Mucosa of descending colon (tissue), 3 donors: ENCODE measurements around the gene MYO1G. TPM values are rescaled to one million over a fixed set of nuclear protein-coding genes. Genes with fewer than 3 reads are reported as not detected.

Experiments
- ATAC-seq: fragments of 200-7000 bp; cut with Tn5 transposase; one replicate; pipeline ENCODE4 v1.9.1; 2020; ENCODE audit warnings: mild to moderate bottlenecking, moderate library complexity
- DNase-seq, 3 donors: peaks; one replicate each; pipeline ENCODE4 v3.0.0-alpha.2; 2020
- H3K36me3 ChIP-seq: fragments of 200-600 bp; one replicate; pipeline ENCODE4 v1.8.0; 2021; ENCODE audit warnings: low read depth, mild to moderate bottlenecking
- H3K4me1 ChIP-seq: fragments of 200-600 bp; one replicate; pipeline ENCODE4 v1.8.0; 2021; ENCODE audit warnings: low read depth, mild to moderate bottlenecking
- H3K4me3 ChIP-seq: fragments of 200-600 bp; one replicate; pipeline ENCODE4 v1.8.0; 2021; ENCODE audit warnings: mild to moderate bottlenecking
- H3K9me3 ChIP-seq: fragments of 200-600 bp; one replicate; pipeline ENCODE4 v1.8.0; 2021; ENCODE audit warnings: mild to moderate bottlenecking
- intact Hi-C, 2 donors: fragments of 100-400 bp; cut with DNase I in 1 of 2; cut with micrococcal nuclease in 1 of 2; formaldehyde crosslinking; loops; one replicate each; pipeline versions ENCODE4 v1.11.0 to v1.11.1; 2022; cut with DNase I, micrococcal nuclease
- total RNA-seq, 3 donors: library from RNA; stranded (reverse); fragmentation: NEBNext Ultra II Directional in 2 of 3; extraction: Animal tissue kit (Norgen Biotek cat#: 25700) in 2 of 3; gene quantifications; one replicate each; pipeline versions ENCODE4 v1.2.1 to v1.2.4, GENCODE V29; 2021 to 2023
- TF ChIP-seq, protein P1 (sequence below): fragments of 200-600 bp; IDR thresholded peaks from one replicate; pipeline ENCODE4 v1.8.0; 2022; ENCODE audit warnings: antibody characterized with exemption, mild to moderate bottlenecking
- donor health status: DM: no; HTN: no; CAD: no; lungs with moderate emphysema.
- donor health status: DM: no; HTN: no; CAD: no.
- donor health status: DM: no; HTN: yes; CAD: no.

Gene MYO1G
- total RNA-seq, 3 donors from 2014 or later = 3.8 to 6.9 (median 3.9) TPM

DNA sequence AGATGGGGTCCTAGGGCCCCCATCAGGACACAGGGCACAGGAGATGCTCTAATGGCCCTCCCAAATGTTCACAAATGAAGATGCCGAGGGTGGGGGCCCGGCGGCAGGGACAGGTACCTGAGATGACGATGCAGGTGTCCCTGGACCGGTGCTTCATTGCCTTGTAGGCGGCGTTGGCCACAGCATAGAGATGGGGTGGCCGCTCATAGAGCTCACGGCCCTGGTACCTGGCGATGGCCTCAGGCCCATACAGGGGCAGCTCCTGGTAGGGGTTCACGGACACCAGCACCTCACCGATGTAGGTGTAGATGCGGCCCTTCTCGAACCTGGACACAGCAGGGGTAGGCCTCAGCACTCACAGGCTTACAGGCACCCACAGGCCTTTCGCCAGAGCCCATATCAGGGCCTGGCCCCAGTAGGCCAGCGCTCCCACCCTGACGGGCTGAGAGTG lies 2.0 kb downstream of the MYO1G start:
- TF ChIP-seq, protein P1, sequence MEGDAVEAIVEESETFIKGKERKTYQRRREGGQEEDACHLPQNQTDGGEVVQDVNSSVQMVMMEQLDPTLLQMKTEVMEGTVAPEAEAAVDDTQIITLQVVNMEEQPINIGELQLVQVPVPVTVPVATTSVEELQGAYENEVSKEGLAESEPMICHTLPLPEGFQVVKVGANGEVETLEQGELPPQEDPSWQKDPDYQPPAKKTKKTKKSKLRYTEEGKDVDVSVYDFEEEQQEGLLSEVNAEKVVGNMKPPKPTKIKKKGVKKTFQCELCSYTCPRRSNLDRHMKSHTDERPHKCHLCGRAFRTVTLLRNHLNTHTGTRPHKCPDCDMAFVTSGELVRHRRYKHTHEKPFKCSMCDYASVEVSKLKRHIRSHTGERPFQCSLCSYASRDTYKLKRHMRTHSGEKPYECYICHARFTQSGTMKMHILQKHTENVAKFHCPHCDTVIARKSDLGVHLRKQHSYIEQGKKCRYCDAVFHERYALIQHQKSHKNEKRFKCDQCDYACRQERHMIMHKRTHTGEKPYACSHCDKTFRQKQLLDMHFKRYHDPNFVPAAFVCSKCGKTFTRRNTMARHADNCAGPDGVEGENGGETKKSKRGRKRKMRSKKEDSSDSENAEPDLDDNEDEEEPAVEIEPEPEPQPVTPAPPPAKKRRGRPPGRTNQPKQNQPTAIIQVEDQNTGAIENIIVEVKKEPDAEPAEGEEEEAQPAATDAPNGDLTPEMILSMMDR = no peak
- intact Hi-C loops = no loop called here
- peaks cover 7% of the 10 kb centered on the region for H3K4me1 ChIP-seq
- ATAC-seq (no peak), DNase-seq (peak in 1 of 3 donors; percentile 25)
- H3K36me3 ChIP-seq = no peaks in the 10 kb centered on the region
- no peak overlapping the region for H3K4me3 ChIP-seq
- no peaks in the 10 kb centered on the region for H3K9me3 ChIP-seq

DNA sequence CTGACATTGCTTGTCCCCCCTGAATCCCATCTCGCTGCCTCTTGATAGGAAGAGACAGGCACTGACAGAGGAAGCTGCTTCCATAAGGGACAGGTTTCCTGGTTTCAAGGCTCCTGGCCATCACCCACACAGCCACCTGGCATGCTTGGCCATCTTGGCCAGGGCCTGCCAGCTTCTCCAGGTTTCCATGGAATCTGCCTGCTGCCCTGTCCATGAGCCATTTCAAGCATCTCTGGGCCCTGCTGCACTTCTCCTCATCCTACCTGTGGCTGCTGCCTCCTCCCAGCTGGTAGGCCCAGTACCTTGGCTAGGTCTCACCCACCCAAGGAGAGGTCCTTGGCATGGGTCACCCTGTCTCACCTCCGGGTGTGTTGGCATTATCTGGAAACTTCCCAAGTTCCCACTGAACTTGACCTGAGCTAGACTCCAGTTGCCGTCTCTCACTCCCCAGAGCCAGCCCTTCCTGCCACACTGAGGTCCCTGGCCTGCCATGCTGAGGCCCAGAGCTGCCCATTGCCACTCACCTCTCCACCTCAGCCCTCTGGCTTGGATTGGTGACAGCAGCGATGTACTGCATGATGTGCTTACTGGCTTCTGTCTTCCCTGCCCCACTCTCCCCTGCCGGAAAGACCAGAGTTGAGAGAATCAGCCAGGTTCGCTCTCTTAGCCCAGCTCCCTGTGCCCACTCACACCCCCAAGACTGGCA lies 2.6 kb downstream of the MYO1G start:
- peak in 1 of 3 donors; percentile 11 for DNase-seq

DNA sequence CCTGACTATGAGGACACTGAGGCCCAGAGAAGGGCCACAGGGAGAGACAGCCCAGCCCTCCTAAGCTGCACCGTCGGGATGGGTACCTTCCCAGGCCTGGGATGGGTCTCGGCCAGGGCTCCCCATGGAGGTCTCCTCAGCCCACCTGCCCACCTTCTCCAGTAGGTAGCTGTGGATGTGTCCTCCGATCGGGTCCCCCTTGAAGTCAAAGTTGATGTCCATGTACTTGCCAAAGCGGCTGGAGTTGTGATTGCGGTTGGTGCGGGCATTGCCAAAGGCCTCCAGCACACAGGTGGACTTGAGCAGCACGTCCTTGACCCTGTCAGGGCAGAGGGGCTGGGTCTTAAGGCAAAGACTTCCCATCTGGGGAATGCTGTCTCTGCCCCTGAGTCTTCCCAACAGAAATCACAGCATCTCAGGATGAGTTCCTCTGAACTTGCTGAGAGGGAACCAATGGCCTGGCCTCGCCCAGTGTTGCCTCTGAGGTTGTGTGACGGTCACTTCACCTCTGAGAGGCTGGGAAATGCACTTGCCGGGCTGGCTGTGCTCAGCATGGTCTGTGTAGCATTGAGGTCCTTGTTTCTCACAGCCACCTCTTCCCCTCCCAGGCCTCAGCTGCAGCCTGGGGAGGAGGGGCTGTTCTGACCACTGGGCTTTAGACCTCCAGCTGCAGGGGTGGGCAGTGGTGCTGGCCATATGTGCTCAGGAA lies 3.3 kb downstream of the MYO1G start:
- H3K9me3 ChIP-seq = no peaks in the 10 kb centered on the region
- TF ChIP-seq, protein P1 = no peak
- DNase-seq (peak in 1 of 3 donors; percentile 6), ATAC-seq (no peak)
- peaks cover 3% of the 10 kb centered on the region for H3K4me1 ChIP-seq
- intact Hi-C loops = no loop called here
- H3K36me3 ChIP-seq = no peaks in the 10 kb centered on the region
- no peak overlapping the region for H3K4me3 ChIP-seq

More for the DNA sequence above, 2.6 kb downstream of the MYO1G start:
- no peak for ATAC-seq
- no peaks in the 10 kb centered on the region for H3K9me3 ChIP-seq
- H3K4me3 ChIP-seq = no peak overlapping the region
- H3K4me1 ChIP-seq = peaks cover 7% of the 10 kb centered on the region
- no peaks in the 10 kb centered on the region for H3K36me3 ChIP-seq
- intact Hi-C loops = no loop called here
- TF ChIP-seq, protein P1 = no peak

DNA sequence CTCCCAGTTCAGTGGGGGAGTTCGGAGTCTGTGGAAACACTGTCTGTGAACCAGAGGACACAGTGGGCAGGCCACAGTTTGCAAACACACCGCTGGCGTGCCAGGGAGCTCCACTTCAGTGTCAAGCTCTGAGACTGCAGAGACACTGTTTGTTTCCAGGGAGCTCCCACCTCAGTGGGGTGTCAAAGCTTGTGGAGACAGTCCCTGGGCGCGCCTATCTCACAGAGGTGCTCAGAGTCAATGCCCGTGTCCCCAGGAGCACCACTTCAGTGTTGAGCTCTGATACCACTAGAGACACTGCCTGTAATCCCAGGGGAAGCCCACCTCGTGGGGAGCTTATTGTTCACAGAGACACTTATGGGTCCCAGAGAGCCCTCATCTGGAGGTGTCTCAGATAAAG lies 4.3 kb downstream of the MYO1G start:
- Histone ChIP-seq H3K4me3 (no peak overlapping the region), H3K9me3 (no peaks in the 10 kb centered on the region), H3K36me3 (no peaks in the 10 kb centered on the region), H3K4me1 (no peaks in the 10 kb centered on the region)
- DNase-seq (no peak), ATAC-seq (no peak)
- TF ChIP-seq, protein P1 = no peak
- intact Hi-C loops = no loop called here

DNA sequence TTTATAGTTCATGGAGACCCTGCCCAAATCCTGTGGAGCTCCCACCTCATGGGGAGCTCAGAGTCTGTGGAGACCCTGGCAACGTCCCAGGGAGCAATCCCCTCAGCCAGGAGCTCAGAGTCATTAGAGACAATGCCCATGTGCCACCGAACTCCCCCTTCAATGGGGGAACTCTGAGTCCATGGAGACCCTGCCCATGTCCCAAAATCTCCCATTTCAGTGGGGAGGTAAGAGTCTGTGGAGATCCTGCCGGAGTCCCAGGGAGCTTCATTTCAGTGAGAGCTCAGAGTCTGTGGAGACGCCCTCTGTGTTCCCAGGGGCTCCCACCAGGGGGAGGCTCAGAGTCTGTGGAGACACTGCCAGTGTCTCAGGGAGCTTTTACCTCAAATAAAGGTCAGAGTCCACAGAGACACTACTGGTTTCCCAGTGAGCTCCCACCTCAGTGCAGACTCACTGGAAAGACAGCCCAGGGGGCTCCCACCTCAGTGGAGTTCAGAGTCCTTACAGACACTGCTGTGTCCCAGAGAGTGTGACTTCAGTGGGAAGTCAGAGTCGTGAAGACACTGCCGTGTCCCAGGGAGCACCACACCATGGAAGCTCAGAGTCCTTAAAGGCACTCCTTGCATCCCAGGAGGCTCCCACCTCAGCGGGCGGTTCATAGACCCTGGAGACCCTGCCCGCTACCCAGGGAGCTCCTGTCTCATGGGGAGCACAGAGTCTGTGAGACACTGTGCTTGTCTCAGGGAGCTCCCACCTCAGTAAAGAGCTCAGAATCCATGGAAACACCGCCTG lies 5.0 kb downstream of the MYO1G start:
- intact Hi-C loops = loop anchor here in 1 of 2 donors (2.0 kb wide), 1 partner anchor 163 kb away; no protein-coding TSS in a partner anchor
- H3K36me3 ChIP-seq = no peaks in the 10 kb centered on the region
- H3K9me3 ChIP-seq = no peaks in the 10 kb centered on the region
- no peaks in the 10 kb centered on the region for H3K4me1 ChIP-seq
- TF ChIP-seq, protein P1 = peak; percentile 32
- H3K4me3 ChIP-seq = no peak overlapping the region
- ATAC-seq (peak; percentile 60), DNase-seq (peak in 2 of 3 donors; percentile 79 to 81)
